ENCODE data around the gene FCN3. TPM values are rescaled to one million over a fixed set of nuclear protein-coding genes. Genes with fewer than 3 reads are reported as not detected.

FCN3 gene
- total and polyA plus RNA-seq, 9 of the 15 experiments (the other 6 are each of a cell fraction or from before 2014, with no cell fraction given) = 0.49 TPM; not detected in 8

DNA sequence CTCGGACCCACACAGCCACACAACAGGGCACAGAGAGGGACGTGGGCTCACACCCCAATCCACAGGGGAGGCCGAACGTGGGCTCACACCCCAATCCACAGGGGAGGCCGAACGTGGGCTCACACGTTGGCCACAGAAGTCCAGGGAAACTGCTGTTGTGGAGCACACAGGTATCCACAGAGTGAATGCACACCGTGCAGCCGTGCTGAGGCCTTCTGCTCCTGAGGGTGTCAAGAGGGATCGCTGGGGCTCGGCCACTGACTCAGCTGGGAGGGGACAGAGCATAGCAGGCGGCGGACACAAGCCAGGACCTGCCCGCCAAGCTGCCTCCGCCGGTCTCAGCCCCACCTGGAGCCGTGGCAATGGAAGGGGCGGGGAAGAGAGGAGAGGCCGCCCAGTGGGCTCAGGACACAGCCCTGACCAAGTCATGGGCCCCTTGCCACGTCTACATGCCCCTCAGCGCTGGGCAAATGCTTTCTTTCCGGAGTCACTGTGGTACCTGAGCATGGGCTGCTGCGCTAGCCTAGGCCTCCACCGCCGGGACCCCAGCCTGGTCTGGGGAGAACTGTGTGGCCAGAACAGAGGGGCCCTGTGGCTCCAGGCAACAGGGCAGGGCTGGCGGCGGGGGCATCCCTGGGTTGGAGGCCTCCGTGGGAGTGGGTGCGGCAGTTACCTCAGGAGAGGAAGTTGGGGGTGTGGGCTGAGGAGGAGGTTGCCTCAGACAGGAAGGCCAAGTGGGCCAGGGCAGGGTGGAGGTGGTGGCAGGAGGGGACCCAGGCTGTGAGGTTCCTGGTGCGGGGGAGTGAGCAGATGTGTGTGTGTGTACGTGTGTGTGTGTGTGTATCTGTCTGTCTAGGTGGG is 31.6 kb downstream of the FCN3 start:
- Histone ChIP-seq H3K9me1 (ENCODE audit: control insufficient read depth, insufficient read depth, low read length) (no peaks in the 10 kb centered on the region), H3K4me3 (peak overlapping the region; percentile 17; the same call in 1 of the 2 replicates), H3K27me3 (ENCODE audit: control insufficient read depth in 2 of 2, insufficient read depth in 2 of 2, low read length in 2 of 2) (no peaks in the 10 kb centered on the region), H3K9me3 (replicated peaks; ENCODE audit: control insufficient read depth, insufficient read depth, low read depth, low read length) (no peaks in the 10 kb centered on the region), H3K9ac (ENCODE audit: insufficient read depth in 1 of 2, low read depth in 2 of 2, low read length in 2 of 2) (peak overlapping the region; percentile 33 to 81; a peak in 3 of 4 replicates), H3K36me3 (ENCODE audit: control insufficient read depth, insufficient read depth, low read length) (no peaks in the 10 kb centered on the region), H4K20me1 (replicated peaks; ENCODE audit: control insufficient read depth, insufficient read depth, low read length) (no peaks in the 10 kb centered on the region), H3K27ac (ENCODE audit: extremely low read depth, low read depth, low read length) (peak overlapping the region; percentile 38; the same call in 2 of the 3 replicates), H3K4me1 (replicated peaks in 1 of 2; ENCODE audit: control insufficient read depth in 2 of 2, insufficient read depth in 2 of 2, low read length in 2 of 2) (peaks cover 24 to 39% of the 10 kb centered on the region in 2 experiments), H3K79me2 (ENCODE audit: control insufficient read depth, insufficient read depth, low read length) (no peaks in the 10 kb centered on the region; the same call in 2 of the 3 replicates), H3K4me2 (ENCODE audit: insufficient read depth, low read length) (peak overlapping the region; percentile 72), H2AFZ (ENCODE audit: low read depth, low read length) (peak overlapping the region; percentile 71)
- ATAC-seq (peak; percentile 73), FAIRE-seq (peak; percentile 29), DNase-seq (ENCODE audit: extremely low read depth in 1 of 4, low spot score in 3 of 4) (peak; percentile 56 to 68 (median 62))
- intact Hi-C loops (cut with micrococcal nuclease) (no loop called here), in situ Hi-C loops (cut with MboI) (no loop called here)
- ChIA-PET POLR2A (interaction anchor here (0.7 to 2.0 kb wide), 5 partner anchors 8 to 24 kb away, joined by 3 to 14 read pairs (median 5); partner anchors contain the start of genes MAP3K6 and TMEM222), CTCF (ENCODE audit: low intra/inter-chr PET ratio) (interaction anchor here (0.7 kb wide), 1 partner anchor 148 kb away, joined by 3 read pairs; no protein-coding TSS in a partner anchor)
- WGBS (ENCODE audit: insufficient coverage, low coverage, missing lambda C conversion rate) = 35% methylated on average over 29 of the region's 31 CpGs
- BruUV-seq (replicated peaks) = no TSS peak
- TF ChIP-seq TARDBP (IDR thresholded peaks at IDR 0.05) (no peak), HDGF (IDR thresholded peaks at IDR 0.05) (peak; percentile 47; the same call in 1 of the 2 replicates), FOSL1 (tag; conservative IDR thresholded peaks at IDR 0.05) (0 out of 2 replicates have a peak, but pooled peaks have one; percentile 33), HIVEP1 (CRISPR knock-in tag; IDR thresholded peaks at IDR 0.05) (no peak), ZNF217 (CRISPR knock-in tag; IDR thresholded peaks at IDR 0.05) (no peak), NONO (IDR thresholded peaks at IDR 0.05; ENCODE audit: low read depth in 2 of 2, low read length in 1 of 2) (0 out of 4 replicates have a peak, but pooled peaks of 1 of the 2 experiments have one; percentile 7), ZBTB12 (CRISPR knock-in tag; IDR thresholded peaks at IDR 0.05) (no peak), RERE (CRISPR knock-in tag; IDR thresholded peaks at IDR 0.05; ENCODE audit: borderline replicate concordance) (no peak)
- TF ChIP-seq, protein P1, sequence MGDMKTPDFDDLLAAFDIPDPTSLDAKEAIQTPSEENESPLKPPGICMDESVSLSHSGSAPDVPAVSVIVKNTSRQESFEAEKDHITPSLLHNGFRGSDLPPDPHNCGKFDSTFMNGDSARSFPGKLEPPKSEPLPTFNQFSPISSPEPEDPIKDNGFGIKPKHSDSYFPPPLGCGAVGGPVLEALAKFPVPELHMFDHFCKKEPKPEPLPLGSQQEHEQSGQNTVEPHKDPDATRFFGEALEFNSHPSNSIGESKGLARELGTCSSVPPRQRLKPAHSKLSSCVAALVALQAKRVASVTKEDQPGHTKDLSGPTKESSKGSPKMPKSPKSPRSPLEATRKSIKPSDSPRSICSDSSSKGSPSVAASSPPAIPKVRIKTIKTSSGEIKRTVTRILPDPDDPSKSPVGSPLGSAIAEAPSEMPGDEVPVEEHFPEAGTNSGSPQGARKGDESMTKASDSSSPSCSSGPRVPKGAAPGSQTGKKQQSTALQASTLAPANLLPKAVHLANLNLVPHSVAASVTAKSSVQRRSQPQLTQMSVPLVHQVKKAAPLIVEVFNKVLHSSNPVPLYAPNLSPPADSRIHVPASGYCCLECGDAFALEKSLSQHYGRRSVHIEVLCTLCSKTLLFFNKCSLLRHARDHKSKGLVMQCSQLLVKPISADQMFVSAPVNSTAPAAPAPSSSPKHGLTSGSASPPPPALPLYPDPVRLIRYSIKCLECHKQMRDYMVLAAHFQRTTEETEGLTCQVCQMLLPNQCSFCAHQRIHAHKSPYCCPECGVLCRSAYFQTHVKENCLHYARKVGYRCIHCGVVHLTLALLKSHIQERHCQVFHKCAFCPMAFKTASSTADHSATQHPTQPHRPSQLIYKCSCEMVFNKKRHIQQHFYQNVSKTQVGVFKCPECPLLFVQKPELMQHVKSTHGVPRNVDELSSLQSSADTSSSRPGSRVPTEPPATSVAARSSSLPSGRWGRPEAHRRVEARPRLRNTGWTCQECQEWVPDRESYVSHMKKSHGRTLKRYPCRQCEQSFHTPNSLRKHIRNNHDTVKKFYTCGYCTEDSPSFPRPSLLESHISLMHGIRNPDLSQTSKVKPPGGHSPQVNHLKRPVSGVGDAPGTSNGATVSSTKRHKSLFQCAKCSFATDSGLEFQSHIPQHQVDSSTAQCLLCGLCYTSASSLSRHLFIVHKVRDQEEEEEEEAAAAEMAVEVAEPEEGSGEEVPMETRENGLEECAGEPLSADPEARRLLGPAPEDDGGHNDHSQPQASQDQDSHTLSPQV (IDR thresholded peaks at IDR 0.05) = peak; percentile 73
